Measurements from ENCODE around the gene MGAT1.

- TF ChIP-seq CTCF (IDR thresholded peaks at IDR 0.05): no peak
- TF ChIP-seq POLR2AphosphoS5 (IDR thresholded peaks at IDR 0.05): no peak
These were observed 46.3 kb upstream of the MGAT1 start for GRCh38 chr5:180848878-180849277.

All from stomach (tissue), 4 donors.